ENCODE data around the gene WASF2.
"Not testable (repeated sequence)": the region's sequence is repeated elsewhere in the genome, so short reads cannot be mapped to it uniquely, and the experiment has no call there.

The WASF2 gene

GRCh38 chr1:27395441-27396195, 94.3 kb downstream of the WASF2 start:
- no peak for DNase-seq (ENCODE audit: low read depth)

GRCh38 chr1:27394925-27395324, 95.0 kb downstream of the WASF2 start:
- DNase-seq (ENCODE audit: low read depth), result no peak

DNA sequence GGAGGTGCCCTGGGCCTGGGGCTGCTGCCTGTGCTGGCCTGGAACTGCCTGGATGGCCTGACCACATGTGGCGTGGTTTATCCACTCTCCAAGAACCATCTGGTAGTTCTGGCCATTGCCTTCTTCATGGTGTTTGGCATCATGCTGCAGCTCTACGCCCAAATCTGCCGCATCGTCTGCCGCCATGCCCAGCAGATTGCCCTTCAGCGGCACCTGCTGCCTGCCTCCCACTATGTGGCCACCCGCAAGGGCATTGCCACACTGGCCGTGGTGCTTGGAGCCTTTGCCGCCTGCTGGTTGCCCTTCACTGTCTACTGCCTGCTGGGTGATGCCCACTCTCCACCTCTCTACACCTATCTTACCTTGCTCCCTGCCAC, 95.7 kb downstream of the WASF2 start:
- DNase-seq (ENCODE audit: low read depth), result no peak

- no peak for DNase-seq (ENCODE audit: low read depth)
Observed at GRCh38 chr1:27393641-27394281, 96.2 kb downstream of the WASF2 start.

DNA sequence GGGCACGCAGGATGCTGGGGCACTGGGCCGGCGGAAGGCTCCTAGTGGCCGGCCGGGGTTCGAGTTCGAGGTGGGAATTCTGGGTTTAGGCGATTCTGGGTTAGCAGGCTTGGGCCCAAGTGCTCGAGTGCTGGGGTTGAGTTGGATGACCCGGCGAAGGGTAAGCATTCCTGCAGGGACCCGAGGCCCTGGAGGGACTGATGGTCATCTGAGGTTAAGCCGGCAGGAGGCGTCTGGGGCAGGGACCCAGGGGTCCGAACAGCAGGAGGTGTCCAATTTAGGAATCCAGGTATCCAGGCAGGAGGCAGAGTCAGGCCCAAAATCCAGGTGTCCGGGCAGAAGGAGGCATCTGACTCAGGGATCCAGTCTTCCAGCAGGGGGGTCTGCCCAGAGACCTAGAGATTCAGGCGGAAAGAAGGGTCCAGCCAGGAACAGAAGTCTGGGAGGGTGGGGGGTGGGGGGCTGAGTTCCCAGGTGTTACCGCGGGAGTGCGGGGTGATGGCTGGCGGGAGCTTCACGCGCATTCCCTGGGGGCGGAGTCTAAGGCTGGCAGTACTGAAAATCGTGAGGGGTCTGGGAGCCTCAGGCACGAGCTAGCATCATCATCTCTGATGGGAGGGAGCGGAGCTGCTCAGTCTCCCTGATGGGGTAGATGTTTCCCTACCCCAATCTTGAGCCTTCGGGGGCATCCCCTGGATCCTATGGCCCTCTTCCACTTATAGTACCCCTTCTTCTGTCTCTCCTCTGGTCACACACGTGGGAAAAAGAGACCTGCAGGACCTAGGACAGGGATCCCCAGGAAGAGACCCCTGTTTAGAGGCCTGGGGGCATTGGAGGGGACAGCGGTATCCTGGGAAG, 97.0 kb downstream of the WASF2 start:
- no peak for DNase-seq (ENCODE audit: low read depth)

GRCh38 chr1:27392096-27392777, 97.7 kb downstream of the WASF2 start, which contains the start of gene GPR3:
GPR3 (plus strand) TSS chr1:27392622; CDS start chr1:27393799, 1,177 bp downstream.
- DNase-seq (ENCODE audit: low read depth), result peak; percentile 66

GRCh38 chr1:27391511-27392095, 98.4 kb downstream of the WASF2 start:
- DNase-seq (ENCODE audit: low read depth), result no peak

GRCh38 chr1:27388337-27389005, 101.5 kb downstream of the WASF2 start:
- no peak for DNase-seq (ENCODE audit: low read depth)

DNA sequence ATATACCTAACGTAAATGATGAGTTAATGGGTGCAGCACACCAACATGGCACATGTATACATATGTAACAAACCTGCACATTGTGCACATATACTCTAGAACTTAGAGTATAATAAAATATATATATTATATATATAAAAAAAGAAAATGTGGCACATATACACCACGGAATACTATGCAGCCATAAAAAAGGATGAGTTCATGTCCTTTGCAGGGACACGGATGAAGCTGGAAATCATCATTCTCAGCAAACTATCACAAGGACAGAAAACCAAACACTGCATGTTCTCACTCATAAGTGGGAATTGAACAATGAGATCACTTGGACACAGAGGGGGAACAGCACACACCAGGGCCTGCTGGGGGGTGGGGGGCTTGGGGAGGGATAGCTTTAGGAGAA, 105.2 kb downstream of the WASF2 start:
- DNase-seq (ENCODE audit: low read depth), result not testable (repeated sequence)

DNA sequence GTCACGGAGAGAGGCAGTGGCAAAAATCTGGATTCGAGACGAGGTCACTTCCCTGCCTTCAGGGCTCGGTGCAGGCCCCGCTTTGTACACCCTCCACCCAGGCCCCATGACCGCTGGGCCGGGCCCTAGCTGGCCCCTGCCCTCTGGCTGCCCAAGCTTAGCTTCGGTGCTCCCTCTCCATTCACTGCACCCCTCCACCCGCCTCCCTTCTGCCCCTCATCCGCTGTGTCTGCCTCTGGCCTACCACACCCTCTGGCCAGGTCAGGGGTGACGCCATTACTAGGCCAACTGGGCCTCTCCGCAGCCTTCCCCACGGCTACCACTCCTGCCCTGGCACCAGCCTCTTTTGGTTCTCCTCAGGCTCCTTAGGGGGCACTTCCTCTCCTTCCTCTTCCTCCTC, 106.3 kb downstream of the WASF2 start:
- DNase-seq (ENCODE audit: low read depth), result no peak

DNA sequence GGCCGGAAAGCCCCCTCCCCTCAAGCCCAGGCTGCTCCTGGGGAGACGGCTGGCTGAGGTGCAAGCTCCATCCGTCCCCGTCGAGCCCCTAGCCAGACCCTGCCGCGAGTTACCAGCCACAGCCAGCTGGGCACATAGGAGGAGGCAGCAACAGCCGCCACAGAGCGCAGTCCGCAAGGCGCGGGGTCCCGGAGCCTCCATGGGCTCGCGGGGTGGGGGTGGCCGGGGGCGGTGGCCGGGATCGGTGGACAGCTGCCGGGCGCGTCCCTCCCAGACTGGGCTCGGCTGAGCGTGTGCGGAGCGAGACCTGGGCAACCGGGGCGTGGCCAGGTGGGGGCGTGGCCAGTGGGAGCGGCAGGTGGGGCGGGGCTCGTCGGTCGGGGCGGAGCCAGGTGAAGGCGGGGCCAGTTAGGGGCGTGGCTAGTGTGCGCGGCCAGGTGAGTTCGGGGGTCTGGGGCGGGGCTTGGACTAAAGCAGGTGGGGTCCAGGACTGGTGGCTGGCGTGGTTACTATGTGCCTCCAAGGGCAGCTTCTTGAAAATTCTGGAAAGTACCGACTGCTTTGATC, 106.8 kb downstream of the WASF2 start, which contains the start of gene CD164L2:
CD164L2 (minus strand) TSS at position 295 of the 567 bp plus-strand sequence; CDS start at position 201, 94 bp downstream.
- DNase-seq (ENCODE audit: low read depth), result no peak

DNA sequence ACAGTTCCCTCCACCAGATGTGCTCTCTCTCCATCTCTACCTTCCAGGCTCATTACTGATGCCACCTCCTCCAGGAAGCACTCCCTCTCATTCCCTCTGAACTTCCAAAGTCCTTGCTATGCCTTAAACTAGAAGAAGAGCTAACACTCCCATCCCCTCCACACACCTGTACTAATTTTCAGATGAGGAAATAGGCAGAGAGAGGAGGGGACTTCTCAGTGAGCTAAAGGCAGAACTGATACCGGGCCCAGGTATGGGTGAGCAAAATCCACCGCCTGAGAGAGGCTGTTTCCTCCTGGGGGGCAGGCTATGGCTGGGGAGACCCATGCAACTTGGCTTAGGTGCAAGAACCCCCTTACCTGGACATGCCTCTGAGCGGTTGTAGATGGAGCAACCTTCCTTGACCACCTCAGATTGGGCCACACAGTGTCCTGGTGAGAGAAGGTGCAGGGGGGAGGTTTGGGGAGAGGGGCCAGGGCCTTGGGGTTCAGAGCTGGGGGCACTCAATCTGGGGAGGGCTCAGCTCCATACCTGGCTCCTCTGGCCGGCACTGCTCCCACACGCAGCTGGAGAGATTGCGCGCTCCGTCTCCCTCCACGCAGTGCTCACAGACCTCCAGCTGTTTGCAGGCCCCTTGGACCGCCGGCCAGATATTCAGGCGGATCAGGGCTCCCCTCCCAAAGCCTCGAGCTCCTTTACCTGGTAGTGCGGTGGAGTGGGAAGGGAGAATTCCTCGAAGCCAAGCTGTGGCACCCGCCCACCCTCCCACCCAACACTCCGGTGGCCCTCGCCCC, 107.8 kb downstream of the WASF2 start:
- DNase-seq (ENCODE audit: low read depth), result no peak

- DNase-seq (ENCODE audit: low read depth), result no peak
Observed at GRCh38 chr1:27380766-27381733, 108.9 kb downstream of the WASF2 start.

- no peak for DNase-seq (ENCODE audit: low read depth)
Observed at GRCh38 chr1:27380224-27380623, 109.7 kb downstream of the WASF2 start.

DNA sequence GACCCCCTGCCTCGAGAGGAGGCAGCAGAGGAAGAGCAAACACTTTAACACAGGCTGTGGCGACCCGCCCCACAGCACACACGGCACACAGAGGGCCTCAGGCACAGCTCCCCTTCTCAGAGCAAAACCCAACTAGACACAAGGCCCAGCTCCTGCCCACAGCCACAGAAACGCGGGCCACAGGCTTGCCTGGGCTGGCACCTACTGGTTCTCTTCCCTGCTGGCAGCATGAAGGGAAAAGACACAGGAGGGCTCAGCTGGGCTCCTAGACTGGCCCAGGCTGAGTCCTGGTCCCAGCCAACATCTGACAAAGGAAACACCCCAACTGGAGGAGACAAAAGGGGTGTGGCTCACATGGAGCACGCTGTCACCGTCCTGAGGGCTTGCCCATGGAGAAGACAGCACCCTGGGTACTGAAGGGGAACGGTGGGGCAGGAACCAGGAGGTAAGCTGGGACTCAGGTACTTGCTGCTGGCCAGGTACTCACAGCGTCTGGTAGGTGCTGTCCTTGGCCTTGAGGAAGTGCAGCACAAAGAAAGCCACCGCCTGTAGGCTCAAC, 110.3 kb downstream of the WASF2 start:
- DNase-seq (ENCODE audit: low read depth), result no peak

DNA sequence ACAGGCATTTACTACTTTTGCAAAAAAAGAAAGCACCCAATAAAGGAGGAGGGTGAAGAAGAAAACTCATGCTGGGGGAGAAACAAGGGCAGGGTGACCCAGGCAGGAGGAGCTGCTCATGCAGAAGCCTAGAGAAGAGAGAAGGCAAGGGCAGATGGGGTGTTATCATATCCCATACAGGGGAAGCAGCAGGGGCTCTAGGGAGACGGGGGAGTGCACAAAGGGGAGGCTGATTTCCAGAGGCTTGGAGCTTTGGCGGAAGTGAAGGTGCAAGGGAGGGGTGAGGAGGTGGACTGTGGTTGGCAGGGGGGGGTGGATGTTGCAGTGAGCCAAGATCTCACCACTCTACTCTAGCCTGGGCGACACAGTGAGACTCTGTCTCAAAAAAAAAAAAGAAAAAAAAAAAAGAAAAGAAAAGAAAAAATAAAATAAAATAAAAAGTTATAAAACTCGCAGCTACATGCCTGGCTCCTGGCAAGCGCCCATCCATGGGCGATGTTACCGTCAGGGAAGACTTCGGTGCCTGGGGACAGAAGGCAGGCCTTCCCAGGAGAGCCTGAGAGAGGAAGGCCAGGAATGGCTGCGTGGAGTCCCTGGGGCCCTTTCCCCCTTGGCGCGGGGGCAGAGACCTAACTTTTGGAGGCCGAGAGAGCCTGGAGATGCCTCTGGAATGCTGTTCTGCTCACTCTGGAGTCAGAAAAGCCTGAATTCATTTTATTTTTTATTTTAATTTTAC, 112.0 kb downstream of the WASF2 start:
- DNase-seq (ENCODE audit: low read depth), result no peak

DNA sequence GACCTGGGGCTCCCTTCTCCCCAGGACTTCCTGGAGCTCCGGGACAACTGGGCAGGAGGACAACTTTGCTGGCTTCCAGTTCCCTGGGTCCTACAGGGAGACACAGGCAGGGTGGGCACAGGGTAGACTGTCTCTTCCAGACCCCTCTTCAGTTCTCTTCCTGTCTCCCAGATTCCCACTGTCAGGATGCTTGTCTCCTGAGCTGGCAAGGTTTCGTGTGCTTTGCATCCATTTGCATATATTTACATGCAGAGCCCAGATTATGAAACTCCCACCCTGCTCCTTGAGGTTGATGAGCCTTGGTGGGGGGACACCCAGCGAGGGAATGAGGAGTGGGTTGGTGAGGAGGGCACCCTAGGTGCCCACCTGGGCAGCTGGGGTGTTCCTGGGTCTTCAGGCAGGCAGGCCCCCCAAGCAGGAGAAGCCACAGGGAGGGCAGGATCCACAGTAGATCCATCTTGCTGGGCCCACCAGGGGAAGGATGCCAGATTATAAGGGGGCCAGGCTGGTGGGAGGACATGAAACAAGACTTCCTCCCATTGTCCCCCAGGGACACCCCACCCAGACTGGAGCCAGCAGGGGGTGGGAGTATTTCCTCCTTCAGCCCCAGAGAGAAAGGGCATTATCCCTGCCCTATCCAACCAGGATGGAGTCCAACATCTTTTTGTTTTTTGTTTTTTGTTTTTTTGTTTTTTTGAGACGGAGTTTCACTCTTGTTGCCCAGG, 115.4 kb downstream of the WASF2 start, which contains the start of gene FCN3:
FCN3 (minus strand) TSS at position 463 of the 725 bp plus-strand sequence; CDS start at position 457, 6 bp downstream.
- no peak for DNase-seq (ENCODE audit: low read depth)

Measured in HS-5 (cell line).